ENCODE measurements around the gene RDM1.

DNA sequence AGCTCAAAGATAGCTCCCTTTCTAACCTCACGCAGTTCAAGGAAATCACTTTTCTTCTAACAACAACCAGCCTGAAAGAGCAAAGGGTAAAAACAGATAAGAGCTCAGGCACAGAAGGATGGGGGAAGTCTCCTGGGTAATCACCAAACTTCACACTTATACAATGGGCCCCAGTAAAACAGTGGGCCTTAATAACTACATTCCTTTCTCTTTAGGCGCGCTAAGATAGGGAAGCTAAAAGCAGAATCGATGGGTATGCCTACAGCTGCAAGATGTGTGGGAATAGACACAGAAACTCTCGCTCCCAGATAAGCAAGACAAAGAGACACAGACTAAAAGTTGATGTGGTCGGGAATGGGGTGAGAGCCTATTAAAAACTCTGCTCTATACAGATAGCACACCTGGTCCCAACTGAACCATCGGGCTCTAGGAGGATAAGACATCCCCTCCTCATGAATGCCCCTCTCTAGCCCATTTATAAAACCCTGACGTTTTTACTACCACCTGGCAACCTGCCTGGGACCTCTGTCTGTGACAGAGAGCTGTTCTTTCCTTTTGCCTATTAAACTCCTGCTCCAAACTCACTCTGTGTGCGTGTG lies 12.1 kb upstream of the RDM1 start:
- TF ChIP-seq, protein P1, sequence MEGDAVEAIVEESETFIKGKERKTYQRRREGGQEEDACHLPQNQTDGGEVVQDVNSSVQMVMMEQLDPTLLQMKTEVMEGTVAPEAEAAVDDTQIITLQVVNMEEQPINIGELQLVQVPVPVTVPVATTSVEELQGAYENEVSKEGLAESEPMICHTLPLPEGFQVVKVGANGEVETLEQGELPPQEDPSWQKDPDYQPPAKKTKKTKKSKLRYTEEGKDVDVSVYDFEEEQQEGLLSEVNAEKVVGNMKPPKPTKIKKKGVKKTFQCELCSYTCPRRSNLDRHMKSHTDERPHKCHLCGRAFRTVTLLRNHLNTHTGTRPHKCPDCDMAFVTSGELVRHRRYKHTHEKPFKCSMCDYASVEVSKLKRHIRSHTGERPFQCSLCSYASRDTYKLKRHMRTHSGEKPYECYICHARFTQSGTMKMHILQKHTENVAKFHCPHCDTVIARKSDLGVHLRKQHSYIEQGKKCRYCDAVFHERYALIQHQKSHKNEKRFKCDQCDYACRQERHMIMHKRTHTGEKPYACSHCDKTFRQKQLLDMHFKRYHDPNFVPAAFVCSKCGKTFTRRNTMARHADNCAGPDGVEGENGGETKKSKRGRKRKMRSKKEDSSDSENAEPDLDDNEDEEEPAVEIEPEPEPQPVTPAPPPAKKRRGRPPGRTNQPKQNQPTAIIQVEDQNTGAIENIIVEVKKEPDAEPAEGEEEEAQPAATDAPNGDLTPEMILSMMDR (IDR thresholded peaks at IDR 0.05; ENCODE audit: low read length), result no peak
- TF ChIP-seq EZH2 (IDR thresholded peaks at IDR 0.05; ENCODE audit: borderline replicate concordance, low read length), result no peak

All from OCI-LY1 (cell line).